ENCODE data around the gene MAGI2. TPM values are rescaled to one million over a fixed set of nuclear protein-coding genes. Genes with fewer than 3 reads are reported as not detected.

The MAGI2 gene
- total RNA-seq, 2 donors from 2014 or later, result 17.9 to 21.0 TPM

DNA sequence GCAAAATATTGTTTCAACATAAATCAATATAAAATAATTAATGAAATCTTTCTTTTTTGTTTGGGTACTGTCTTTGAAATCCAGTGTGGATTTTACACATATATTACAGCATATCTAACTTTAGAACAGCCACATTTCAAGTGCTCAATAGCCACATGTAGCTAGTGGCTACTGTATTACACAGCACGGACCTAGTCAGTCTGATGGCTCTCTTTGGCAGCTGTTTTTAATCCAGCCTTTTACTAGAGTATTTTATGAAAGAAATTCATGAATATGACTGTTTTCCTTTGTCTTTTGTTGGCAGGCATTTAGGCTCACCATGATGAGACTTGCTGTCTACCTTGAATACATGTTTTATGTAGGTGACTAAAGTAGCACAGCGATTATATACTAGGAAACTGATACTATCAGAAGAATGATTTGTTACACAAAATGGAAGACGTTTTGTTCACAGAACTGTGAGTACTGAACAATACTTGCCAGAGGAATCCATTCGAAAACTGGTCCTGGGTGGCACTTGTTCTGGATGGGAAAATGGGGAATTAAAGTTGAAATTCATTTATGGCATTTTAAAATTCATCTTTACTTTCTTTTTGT lies 1268.2 kb downstream of the MAGI2 start:
- DNase-seq (ENCODE audit: low spot score), result no peak
- intact Hi-C loops (cut with DNase I), result no loop called here

GRCh38 chr7:78184299-78184698 lies 1269.2 kb downstream of the MAGI2 start:
- no peak for DNase-seq (ENCODE audit: low spot score)
- intact Hi-C loops (cut with DNase I), result no loop called here

- DNase-seq (ENCODE audit: low spot score), result no peak
- intact Hi-C loops (cut with DNase I), result no loop called here
Observed at GRCh38 chr7:78179827-78180477, 1273.5 kb downstream of the MAGI2 start.

GRCh38 chr7:78179211-78179610 lies 1274.3 kb downstream of the MAGI2 start:
- intact Hi-C loops (cut with DNase I), result no loop called here

DNA sequence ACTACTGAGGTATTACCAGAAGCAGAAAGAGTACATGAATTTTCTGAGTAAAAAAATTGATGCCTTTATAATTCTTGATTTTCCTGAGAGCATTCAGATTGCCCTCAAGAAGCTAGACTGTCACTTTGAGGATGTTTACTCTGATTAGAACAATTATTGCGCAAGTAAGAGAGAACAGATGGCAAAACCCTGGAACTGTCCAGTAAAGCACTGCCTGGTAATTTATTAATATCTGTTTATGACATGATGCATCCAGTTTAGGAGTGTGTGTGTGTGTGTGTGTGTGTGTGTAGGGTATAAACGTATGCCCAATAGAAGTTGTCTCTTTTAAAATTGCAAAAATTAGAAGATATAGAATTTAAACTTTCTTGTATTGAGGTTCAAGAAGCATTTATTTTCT lies 1275.1 kb downstream of the MAGI2 start:
- intact Hi-C loops (cut with DNase I), result no loop called here
- DNase-seq (ENCODE audit: low spot score), result no peak

More at GRCh38 chr7:78179211-78179610, 1274.3 kb downstream of the MAGI2 start:
- DNase-seq (ENCODE audit: low spot score), result no peak

- no peak for DNase-seq (ENCODE audit: low spot score)
- intact Hi-C loops (cut with DNase I), result no loop called here
Observed at GRCh38 chr7:78176171-78176570, 1277.3 kb downstream of the MAGI2 start.

DNA sequence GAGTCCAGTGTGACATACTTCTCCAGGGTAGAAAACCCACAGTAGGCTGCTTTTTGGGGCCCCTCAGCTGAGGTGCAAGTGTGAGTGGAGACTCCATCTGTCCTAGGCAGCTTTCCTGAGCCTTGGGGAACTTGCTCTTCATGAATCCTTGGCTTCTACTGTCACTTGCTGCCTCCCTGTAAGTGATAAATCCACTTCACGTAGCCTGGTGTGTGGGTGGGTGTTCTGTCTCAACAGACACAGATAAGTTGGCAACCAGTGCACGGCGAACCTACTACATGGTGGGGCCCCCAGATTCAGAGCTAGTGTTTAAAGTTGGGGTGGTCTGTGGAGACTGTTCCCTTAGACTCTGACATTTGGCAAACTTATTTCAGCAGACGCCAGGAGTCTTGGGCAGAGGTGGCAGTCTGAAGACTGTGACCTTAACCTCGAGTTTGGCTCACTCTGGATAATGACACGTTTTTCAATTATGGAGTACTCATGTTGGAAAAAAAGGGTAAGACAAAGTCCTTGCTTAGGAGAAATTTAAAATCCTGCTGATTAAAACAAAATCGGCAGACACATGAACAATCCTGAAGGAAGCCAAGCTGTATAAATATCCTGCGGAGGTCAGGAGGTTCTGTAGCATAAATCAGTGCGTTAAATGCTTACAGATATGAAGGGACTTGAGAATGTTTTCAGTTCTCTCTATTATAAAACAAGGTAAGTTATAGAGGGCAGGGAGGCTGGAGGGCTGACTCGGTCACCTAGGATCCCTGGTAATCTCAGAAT lies 1278.0 kb downstream of the MAGI2 start:
- intact Hi-C loops (cut with DNase I), result no loop called here

DNA sequence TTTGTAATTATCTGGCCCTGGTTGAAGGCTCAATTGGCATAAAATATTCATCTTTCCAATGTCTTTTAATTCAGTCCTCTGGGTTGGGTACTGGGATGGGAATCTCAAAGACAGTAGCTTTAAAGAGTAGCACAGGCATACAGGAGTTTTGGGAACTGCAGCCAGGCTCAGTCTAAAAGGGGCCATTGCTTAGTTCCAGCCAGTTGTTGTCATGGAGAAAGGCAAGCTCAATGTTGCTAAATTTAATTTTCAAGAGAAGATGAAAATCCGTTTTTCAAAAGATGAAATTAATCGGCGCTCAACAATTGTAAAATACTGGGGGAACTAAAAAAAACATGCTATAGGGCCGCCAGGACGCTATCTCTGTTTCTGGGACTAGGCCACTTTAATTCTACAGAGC lies 1279.8 kb downstream of the MAGI2 start:
- DNase-seq (ENCODE audit: low spot score), result no peak
- intact Hi-C loops (cut with DNase I), result no loop called here

More for the DNA sequence above, 1278.0 kb downstream of the MAGI2 start:
- DNase-seq (ENCODE audit: low spot score), result no peak

- no peak for DNase-seq (ENCODE audit: low spot score)
- intact Hi-C loops (cut with DNase I), result no loop called here
Observed at GRCh38 chr7:78172933-78173591, 1280.4 kb downstream of the MAGI2 start.

DNA sequence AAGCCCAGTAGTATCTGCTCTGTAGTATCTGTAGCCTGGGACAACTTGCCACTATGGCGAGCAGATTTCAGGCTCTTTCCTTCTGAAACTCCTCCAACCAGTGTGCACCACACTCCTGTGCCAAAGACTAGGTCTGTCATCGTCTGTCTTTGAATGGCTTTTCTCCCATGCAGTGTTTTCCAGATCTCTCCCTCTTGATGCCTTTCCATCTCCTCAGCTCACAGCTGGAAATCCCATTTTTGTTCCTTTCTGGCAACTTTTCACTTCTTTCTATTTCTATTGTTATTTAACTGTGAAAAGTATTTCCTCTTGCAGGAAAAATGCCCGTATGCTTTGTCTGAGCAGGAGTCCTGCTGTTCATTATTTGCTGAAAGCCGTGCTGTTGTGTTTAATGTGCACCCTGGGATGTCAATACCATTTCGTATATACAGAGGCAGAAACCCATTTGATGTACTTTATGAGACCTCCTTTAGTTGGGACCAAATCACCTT lies 1281.2 kb downstream of the MAGI2 start:
- intact Hi-C loops (cut with DNase I), result no loop called here

GRCh38 chr7:78171398-78171797 lies 1282.1 kb downstream of the MAGI2 start:
- intact Hi-C loops (cut with DNase I), result no loop called here
- no peak for DNase-seq (ENCODE audit: low spot score)

More for the DNA sequence above, 1281.2 kb downstream of the MAGI2 start:
- DNase-seq (ENCODE audit: low spot score), result no peak

- intact Hi-C loops (cut with DNase I), result no loop called here
- no peak for DNase-seq (ENCODE audit: low spot score)
Observed at GRCh38 chr7:78170815-78171214, 1282.7 kb downstream of the MAGI2 start.

GRCh38 chr7:78169992-78170391 lies 1283.5 kb downstream of the MAGI2 start:
- intact Hi-C loops (cut with DNase I), result no loop called here
- DNase-seq (ENCODE audit: low spot score), result no peak

DNA sequence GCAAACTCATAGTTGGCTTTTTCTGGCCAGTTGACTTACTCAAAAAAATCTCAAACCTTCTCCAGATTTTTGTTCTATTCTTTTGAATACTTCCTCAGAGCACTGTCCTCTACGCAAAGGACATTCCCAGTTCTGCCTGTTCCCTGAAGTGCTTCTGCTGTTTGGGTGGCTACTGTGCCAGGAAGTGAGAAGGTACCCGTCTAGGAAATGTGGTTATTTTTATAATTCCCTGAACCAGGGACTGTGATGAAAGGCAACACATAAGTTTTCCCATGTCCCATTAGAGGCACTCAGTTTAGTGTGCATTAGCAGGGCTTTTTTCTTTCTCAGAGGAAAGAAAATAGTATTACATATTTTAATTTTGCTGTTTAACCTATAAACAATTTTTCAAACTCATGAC lies 1284.6 kb downstream of the MAGI2 start:
- no peak for DNase-seq (ENCODE audit: low spot score)
- intact Hi-C loops (cut with DNase I), result no loop called here

- DNase-seq (ENCODE audit: low spot score), result no peak
- intact Hi-C loops (cut with DNase I), result no loop called here
Observed at GRCh38 chr7:78167860-78168259, 1285.6 kb downstream of the MAGI2 start.

- DNase-seq (ENCODE audit: low spot score), result no peak
- intact Hi-C loops (cut with DNase I), result no loop called here
Observed at GRCh38 chr7:78165854-78166253, 1287.6 kb downstream of the MAGI2 start.

DNA sequence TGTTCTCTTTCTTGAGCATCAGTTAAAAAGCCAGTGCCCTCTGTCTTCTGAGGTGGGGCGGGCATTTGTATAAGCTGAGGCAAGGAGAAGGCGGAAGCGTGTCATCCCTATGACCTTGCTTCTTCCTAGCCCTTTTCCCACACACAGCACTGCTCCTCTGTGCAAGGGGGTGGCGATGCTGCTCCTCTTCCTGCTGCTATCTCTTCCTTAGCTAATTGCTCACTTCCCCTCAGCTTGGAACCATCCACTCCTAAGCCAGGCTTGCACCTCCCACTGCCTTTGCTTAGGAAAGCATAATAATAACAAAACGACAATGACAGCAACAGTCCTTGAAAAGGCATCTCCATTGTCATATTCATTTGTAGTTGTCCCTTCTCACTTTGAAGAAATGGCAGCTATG lies 1288.0 kb downstream of the MAGI2 start:
- DNase-seq (ENCODE audit: low spot score), result no peak
- intact Hi-C loops (cut with DNase I), result no loop called here

DNA sequence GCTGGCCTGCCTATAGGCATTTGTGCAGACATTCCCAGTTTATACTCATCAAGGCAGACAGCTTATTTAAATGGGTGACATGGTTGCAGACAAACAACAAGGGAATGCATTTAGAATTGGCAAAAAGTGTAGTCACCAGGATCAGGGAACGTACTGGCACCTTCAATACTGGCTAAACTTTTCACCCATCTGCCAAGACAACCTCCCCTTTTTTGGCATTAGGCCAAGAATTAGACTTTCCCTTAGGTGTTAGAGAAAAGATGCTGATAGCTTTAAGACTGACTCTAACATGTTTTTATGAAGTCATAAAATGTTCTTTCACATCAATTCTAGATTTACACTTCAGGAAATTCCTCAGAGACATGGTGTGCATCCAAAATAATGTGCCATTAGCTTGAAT lies 1289.0 kb downstream of the MAGI2 start:
- no peak for DNase-seq (ENCODE audit: low spot score)
- intact Hi-C loops (cut with DNase I), result no loop called here

DNA sequence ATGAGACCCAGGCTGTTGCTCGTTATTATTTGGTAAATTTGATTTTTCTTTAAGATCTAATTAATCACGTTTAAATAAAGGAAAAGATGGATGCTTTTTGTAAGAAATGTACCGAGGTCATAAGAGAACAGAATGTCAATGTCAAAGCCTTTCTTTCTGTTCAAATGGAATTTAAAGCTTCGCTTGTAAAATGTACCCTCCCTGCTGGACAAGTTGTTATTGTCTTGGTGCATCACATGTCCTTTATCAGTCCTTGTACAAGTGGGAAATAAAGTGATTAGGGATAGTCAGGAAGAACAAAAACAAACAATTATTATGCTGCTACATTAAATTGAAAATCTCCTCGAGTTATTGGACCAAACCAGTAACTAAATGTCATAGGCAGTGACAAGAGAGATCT lies 1291.7 kb downstream of the MAGI2 start:
- intact Hi-C loops (cut with DNase I), result no loop called here
- no peak for DNase-seq (ENCODE audit: low spot score)

- DNase-seq (ENCODE audit: low spot score), result no peak
- intact Hi-C loops (cut with DNase I), result no loop called here
Observed at GRCh38 chr7:78159545-78159944, 1293.9 kb downstream of the MAGI2 start.

Measured in posterior vena cava (tissue), 2 donors.